Stimulated activated CD8-positive, alpha-beta memory T cell treated with anti-CD3 and anti-CD28 coated beads, Interleukin-12 subunit alpha, Interleukin-12 subunit beta, amount 100 ng/mL, for 24 hours (primary cell): ENCODE results near the gene DMRTB1.
A peak's percentile ranks its signal among the peaks of the same experiment; 100 is the strongest.

ENCODE experiments used
- DNase-seq: peaks from one replicate; pipeline ENCODE4 v3.0.0-alpha.2; 2020; ENCODE audit errors: extremely low read depth

DMRTB1 gene

GRCh38 chr1:53485478-53486394 is 26.5 kb downstream of the DMRTB1 start:
- DNase-seq: peak; percentile 15

GRCh38 chr1:53486395-53487026 is 27.3 kb downstream of the DMRTB1 start:
- no peak for DNase-seq

- no peak for DNase-seq
These were observed 31.2 kb downstream of the DMRTB1 start for GRCh38 chr1:53490351-53490750.

GRCh38 chr1:53495633-53496345 is 36.6 kb downstream of the DMRTB1 start:
- no peak for DNase-seq

GRCh38 chr1:53498555-53499131 is 39.4 kb downstream of the DMRTB1 start:
- DNase-seq: no peak

- no peak for DNase-seq
These were observed 40.3 kb downstream of the DMRTB1 start for GRCh38 chr1:53499257-53500203.

GRCh38 chr1:53500204-53501064 is 41.2 kb downstream of the DMRTB1 start:
- DNase-seq: no peak

GRCh38 chr1:53501065-53502005 is 42.1 kb downstream of the DMRTB1 start:
- no peak for DNase-seq

GRCh38 chr1:53502641-53503432 is 43.6 kb downstream of the DMRTB1 start:
- DNase-seq: no peak

- no peak for DNase-seq
These were observed 44.4 kb downstream of the DMRTB1 start for GRCh38 chr1:53503433-53504217.

- DNase-seq: no peak
These were observed 45.7 kb downstream of the DMRTB1 start for GRCh38 chr1:53504901-53505300.

- DNase-seq: no peak
These were observed 46.2 kb downstream of the DMRTB1 start for GRCh38 chr1:53505401-53505800.

- DNase-seq: no peak
These were observed 46.7 kb downstream of the DMRTB1 start for GRCh38 chr1:53505891-53506290.

- no peak for DNase-seq
These were observed 47.3 kb downstream of the DMRTB1 start for GRCh38 chr1:53506355-53507050.

- DNase-seq: no peak
These were observed 48.1 kb downstream of the DMRTB1 start for GRCh38 chr1:53507116-53507820.
